Fibroblast of mammary gland (primary cell): Measurements from ENCODE around the gene KLHL1.

ENCODE experiments used
- DNase-seq: peaks from one replicate; pipeline ENCODE4 v3.0.0-alpha.2; 2010; ENCODE audit warnings: low read depth
- H3K4me3 ChIP-seq: 2 replicates; pipeline ENCODE4 v1.5.1; 2011; ENCODE audit warnings: low read depth, mild to moderate bottlenecking, low read length, moderate library complexity; ENCODE audit not compliant: control insufficient read depth
- TF ChIP-seq, protein P1 (sequence below): conservative IDR thresholded peaks from 2 replicates; pipeline ENCODE4 v1.5.1; 2011; ENCODE audit warnings: low read depth, low read length, inconsistent platforms; ENCODE audit not compliant: control insufficient read depth, insufficient read depth

KLHL1 gene

GRCh38 chr13:69751259-69751658, 357.0 kb downstream of the KLHL1 start:
- TF ChIP-seq, protein P1, sequence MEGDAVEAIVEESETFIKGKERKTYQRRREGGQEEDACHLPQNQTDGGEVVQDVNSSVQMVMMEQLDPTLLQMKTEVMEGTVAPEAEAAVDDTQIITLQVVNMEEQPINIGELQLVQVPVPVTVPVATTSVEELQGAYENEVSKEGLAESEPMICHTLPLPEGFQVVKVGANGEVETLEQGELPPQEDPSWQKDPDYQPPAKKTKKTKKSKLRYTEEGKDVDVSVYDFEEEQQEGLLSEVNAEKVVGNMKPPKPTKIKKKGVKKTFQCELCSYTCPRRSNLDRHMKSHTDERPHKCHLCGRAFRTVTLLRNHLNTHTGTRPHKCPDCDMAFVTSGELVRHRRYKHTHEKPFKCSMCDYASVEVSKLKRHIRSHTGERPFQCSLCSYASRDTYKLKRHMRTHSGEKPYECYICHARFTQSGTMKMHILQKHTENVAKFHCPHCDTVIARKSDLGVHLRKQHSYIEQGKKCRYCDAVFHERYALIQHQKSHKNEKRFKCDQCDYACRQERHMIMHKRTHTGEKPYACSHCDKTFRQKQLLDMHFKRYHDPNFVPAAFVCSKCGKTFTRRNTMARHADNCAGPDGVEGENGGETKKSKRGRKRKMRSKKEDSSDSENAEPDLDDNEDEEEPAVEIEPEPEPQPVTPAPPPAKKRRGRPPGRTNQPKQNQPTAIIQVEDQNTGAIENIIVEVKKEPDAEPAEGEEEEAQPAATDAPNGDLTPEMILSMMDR: no peak
- H3K4me3 ChIP-seq: no peak overlapping the region
- no peak for DNase-seq

DNA sequence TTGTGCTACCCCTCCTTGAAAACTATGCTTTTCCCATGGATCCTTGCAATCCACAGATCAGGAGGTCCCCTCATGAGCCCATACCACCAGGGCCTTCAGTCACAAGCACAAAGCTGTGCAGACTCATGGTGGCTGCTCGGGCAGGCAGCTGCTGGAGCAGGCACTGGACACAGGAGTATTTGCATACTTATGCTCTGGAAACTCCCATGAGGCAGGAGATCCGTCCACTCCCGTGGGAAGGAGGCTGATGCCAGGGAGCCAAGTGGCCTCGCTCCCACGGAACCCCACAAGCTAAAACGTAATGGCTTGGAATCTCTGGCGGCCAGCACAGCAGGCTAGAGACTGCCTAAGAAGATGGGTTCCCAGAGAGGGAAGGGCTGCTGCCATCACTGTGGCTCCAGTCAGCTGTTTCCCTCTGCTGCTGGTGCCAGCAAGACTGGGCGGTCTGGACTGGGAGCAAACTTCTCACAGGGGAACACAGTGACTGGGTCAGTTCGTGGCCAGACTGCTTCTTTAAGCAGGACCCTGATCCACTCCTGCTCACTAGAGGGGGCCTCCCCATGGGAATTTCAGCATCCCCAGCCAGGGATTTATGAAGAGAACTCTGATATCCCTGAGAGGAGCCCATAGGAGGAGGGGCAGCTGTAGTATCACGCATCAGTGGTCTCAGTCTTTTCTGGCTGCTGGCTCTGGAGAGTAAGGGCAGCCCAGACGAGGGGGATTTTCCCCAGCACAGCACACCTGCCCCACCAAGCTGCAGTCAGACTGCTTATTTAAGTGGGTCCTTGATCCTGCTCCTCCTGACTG, 370.9 kb downstream of the KLHL1 start:
- TF ChIP-seq, protein P1: no peak
- DNase-seq: no peak
- no peak overlapping the region for H3K4me3 ChIP-seq

DNA sequence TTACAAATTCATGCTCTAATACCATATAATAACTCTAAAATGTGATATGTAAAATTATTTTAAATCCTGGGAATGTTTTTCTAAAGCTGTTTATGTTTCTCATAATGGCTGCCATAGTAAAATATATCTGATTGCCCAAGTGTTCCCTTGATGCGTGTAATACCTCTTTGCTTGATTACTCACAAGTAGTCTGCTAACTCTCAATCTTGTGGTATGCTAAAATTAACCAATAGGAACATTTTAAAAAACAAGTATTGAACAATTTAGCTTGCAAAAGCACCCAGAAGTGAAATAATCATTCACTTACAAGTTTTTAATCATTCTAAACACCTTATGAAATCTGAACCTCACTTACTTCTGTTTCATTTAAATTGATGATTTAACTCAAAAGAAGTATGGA, 386.6 kb downstream of the KLHL1 start:
- H3K4me3 ChIP-seq: no peak overlapping the region
- TF ChIP-seq, protein P1: no peak
- no peak for DNase-seq

DNA sequence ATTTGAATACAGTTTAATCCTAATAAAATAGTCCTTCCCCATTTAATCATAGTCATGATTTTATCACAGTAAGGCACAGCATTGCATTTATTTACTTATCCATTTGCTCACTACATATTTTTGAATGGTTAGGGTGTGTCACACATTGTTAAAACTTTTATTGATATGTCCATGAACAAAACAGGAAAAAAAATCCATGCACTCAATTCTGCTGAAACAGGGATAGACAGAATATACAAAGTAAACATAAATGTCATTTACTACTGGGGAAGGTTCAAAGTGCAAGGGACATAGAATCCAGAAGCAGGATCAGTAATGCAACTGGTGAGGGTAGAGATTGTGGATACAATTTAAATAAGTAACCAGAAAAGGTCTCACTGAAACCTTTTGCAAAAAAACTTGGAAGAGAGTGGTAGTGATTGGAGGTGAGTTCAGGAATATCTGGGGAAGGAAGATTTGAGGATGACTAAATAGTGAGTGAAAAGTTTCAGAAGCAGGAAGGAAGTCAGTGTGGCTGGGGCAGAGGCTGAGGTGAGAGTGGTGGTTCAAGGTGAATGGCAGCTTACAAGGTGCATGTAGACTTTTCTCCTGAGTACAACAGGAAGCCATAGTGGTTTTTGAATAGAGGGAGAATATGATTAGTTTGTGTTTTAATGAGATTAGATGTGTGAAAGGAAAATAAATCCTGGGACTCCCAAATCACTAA, 387.8 kb downstream of the KLHL1 start:
- H3K4me3 ChIP-seq: no peak overlapping the region
- TF ChIP-seq, protein P1: no peak
- DNase-seq: no peak

- no peak overlapping the region for H3K4me3 ChIP-seq
- TF ChIP-seq, protein P1: no peak
- no peak for DNase-seq
Observed at GRCh38 chr13:69706807-69707206, 401.4 kb downstream of the KLHL1 start.

GRCh38 chr13:69704311-69704710, 403.9 kb downstream of the KLHL1 start:
- DNase-seq: no peak
- H3K4me3 ChIP-seq: no peak overlapping the region
- TF ChIP-seq, protein P1: no peak
